ENCODE measurements around the gene SRPRB. TPM values are rescaled to one million over a fixed set of nuclear protein-coding genes. Genes with fewer than 3 reads are reported as not detected.

The SRPRB gene
- total RNA-seq, 1 donor from 2014 or later = 52.7 TPM

DNA sequence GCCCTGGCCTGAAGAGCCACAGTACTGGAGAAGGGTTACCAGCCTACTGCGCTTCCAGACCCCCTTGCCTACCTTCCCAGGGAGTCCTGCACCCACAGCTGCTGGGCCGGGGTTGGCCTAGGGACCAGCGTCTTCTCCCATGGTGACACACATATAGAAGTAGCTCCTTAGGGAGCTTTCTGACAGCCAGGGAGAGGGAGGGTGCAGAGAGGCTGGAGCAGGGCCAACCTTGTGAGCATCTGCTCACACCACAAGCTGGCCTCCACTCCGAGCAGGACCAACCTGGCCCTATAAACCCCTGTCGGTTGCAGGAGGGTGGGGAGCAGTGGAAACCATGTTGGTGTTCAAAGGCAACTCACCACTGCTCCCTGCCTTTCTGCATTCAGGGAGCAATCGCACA is 35.2 kb downstream of the SRPRB start:
- DNase-seq (ENCODE audit: low spot score) = no peak

DNA sequence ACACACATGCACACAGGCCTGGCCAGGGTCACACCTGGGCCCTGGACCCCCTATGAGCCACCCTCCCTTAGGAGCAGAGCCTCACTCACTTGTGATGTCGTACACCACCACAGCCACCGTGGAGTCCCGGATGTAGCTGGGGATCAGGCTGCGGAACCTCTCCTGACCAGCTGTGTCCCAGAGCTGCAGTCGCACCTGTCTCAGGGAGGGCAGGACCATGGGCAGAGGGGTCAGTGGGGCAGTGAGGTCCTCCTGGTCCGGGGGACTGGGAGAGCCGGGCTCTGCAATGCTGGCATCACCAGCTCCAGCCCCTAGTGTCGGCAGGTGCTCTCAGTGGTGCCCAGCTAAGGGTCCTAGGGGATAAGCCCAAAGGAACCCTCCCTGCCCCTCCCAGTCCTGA is 35.6 kb downstream of the SRPRB start:
- no peak for DNase-seq (ENCODE audit: low spot score)

DNA sequence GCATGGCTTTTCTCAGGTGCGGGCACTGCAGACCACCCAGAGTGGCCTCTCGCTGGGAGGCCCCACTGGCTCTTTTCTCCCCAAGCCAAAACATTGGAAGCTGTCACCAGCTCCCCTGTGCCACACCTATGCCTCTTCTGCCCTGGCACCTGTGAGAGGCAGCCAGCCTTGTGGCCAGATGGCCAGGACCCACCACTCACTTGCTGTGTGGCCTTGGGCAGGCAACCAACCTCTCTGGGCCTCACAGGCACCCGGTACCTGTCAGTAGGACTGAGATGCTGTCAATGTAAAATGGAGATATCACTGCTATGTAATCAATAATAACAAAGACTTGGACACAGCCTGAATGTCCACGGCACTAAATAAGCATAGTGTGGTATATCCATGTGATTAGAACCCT is 36.5 kb downstream of the SRPRB start:
- DNase-seq (ENCODE audit: low spot score) = no peak

DNA sequence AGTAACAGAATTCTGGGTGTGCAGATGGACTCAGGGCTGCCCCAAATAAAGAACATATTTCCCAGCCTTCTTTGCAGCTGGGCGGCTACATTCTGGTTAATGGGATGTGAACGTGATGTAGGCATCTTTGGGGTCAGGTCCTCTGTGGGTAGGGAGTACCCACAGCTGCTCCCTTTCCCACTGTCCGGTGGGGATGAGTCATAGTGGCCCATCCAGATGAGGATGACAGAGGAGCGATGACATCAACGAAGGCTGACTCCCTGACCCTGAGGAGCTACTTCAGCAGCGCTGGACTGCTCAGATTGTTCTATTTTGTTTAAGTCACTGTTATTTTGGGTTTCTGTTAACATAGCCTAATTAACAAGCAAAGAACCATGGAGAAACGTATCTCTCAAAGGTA is 38.0 kb downstream of the SRPRB start:
- no peak for DNase-seq (ENCODE audit: low spot score)

DNA sequence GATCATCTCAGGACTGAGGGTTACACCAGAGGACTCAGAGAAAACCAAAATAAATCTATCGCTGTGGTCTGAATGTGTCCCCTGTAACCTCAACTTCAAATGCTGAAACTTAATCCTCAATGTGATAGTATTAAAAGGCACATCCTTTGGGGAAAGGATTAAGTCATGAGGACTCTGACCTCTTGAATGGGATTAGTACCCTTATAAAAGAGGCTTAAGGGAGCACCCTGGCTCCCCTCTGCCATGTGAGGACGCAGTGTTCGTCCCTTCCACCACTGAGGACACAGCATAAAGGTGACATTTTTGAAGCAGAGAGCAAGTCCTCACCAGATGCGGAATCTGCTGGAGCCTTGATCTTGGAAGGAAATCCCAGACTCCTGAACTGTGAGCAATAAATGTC is 39.5 kb downstream of the SRPRB start:
- no peak for DNase-seq (ENCODE audit: low spot score)

DNA sequence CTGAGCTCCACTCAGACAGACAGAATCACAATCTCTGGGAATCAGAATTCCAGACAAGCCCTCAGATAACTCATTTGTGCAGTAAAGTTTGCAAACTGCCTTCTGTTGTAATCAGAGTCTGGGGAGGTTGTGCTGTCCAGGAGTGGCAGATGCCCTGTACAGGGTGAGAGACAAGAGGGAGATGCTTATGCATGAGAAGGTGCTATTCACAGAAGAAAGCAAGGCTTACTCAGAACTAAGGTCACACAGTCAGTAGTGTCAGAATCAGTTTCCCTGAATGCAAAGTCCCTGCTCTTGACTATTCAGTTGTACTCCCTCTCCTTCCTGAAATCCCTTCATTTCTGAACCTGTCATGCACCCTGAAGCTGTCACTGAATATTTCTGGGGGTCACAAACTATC is 43.7 kb downstream of the SRPRB start:
- DNase-seq (ENCODE audit: low spot score) = no peak

DNA sequence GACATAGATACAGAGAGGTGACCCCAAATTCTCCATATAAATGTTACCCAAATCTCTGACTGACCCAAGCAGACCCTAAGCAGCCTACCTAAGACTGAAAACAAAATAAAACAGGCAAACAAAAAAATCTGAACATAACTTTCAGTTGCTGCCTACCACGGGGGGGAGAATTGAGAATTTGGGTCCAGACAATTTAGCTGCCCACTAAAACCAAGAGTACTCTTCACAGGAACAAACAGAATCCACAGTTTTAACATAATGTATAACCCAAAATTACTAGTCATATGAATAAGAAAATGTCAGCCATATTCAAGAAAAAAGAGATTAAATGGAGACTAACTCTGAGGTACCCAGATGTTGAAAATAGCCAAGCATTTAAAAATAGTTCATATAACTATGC is 44.4 kb downstream of the SRPRB start:
- no peak for DNase-seq (ENCODE audit: low spot score)

DNA sequence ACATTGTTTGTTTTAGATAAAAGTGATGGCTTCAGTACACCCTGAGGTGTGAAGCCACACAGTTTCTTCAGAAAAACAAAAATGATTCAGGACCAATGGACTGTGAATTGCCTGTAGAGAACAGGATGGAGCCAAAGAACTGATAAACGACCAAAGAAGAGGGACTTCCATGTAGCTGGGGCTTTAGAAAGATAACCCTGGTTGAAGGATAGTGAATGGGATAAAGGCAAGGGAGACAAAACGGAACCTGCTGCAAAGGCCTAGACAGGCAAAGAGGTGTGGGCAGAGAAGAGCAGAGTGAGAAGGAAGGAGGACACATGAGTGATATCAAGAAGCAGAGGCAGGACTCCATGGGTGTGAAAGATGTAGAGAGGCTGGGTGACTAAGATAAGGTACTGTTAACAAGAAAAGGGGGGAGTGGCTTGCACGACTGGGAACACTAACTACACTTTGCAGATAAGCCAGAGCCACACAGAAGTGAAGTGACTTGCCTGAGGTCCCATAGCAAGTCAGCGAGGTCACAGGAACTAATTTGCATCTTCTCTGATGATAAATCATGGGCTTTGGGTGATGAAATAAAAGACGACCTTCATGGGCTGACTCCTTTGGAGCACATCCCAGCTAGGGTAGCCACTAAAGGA is 45.8 kb downstream of the SRPRB start:
- no peak for DNase-seq (ENCODE audit: low spot score)

DNA sequence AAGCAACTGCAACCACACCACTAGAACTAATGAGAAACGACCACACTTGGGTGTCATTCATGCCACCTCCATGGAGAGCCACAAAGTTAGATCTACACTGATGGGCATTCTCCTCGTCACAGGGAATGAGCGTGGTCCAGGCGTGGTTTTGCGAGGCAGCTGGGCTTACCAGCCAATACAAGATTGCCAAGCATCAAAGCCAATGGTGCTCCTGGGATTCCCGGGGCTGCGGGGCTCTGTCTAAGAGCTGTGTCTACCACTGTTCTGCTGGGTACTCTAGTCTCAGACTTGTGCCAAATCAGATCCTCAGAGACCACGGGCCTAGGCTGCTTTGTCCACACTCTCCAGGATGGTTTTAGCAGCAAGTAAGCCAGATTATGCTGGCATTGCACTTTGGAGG is 46.3 kb downstream of the SRPRB start:
- no peak for DNase-seq (ENCODE audit: low spot score)

DNA sequence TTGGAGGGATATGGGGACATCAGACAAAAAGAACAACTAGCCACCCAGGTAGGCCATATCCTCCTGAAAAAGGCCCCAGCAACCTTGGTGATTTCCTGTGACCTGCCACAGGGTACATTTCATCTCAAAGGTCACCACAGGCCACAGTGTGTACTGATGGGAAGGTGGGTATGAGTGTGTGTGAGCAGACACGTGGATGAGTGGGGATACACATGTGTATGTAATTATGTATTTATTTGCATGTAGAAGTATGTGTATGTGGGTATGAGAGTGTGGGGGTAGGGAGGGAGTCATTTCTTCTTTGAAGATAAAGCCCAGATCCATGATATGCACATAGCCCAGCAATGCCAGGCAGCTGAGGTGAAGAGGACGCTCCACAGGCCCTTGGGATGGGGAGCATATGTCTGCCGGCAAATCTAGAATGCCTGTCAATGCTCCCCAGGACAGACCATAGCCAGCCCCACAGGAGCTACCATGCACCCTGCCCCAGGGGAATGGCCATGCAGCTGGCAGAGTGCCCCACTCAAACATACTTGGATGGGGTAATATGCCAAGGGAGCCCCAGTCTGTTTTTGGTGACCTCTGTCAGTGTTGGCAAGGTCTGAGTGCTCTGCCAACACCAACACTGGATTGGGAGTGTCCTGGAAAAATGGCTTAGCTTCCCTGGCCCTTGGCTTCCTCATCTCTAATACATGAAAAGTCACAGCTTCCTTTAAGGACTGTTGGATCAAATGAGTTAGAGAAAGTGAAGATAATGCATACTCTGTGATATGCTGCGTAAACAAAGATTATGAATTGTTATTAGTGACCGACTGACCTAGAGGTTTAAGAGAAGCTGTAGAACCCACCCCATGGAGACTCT is 47.7 kb downstream of the SRPRB start:
- DNase-seq (ENCODE audit: low spot score) = no peak

DNA sequence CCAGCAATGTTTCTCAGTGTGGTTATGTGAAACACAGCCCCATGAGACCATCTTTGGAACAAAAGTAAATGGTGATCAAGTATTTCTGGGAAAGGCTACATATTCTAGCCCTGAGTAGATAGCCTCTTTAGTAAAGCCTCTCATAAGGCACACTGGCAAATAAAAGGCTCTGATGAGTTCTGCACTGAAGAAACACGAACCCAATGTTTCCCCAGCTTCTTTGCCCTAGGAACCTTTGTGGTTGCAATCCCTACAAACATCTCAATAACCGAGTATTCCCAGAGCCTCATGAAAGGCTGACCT is 48.3 kb downstream of the SRPRB start:
- no peak for DNase-seq (ENCODE audit: low spot score)

DNA sequence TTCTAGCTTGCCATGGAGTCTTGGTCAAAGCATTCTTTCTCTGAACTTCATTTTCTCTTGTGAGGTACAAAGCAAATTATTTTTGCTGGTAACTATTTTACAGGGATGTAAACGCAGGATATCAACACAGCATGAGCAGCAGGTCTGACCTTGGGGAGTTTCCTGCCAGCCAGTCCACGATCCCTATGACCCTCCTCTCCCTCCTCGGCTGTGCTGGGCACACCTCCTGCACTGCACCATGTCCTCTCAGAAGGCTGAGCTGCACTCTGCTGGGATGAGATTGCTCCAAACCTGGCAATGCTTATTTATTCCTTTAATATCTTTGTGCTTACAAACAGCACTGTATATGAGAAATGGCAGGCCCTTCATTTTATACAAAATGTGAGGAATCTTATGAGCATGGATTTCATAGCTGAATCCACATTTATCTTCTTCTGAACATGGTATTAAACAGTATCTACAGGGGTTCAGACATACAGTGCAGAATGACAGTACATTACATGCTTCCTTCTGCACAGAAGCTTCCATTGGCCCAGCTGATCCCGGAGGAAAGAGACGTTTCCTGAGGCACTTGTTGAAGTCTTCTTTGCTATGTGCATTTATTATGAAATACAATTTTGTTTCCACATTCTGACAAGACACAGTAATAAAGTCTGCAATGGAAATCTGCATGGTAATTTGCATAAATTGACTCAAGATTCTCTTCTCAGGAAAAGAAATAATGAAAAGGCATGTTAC is 48.8 kb downstream of the SRPRB start:
- no peak for DNase-seq (ENCODE audit: low spot score)

DNA sequence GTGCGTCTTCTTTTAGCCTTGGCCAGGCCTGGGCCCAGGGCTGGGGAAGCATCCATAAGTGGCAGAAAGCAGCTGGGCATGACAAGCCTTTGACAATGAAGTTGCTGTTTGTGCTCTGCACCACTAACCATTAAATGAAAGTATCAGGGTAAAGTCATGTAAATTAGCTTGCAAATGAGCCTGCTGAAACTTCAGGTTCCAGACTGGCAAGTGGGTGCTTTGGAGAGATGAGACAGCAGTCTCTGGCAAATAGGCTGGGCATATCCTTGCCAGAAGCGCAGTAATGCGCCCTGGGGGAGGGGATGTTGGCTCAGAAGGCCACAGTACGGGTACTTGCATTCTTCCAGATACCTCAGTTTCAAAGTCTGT is 49.4 kb downstream of the SRPRB start:
- DNase-seq (ENCODE audit: low spot score) = no peak

DNA sequence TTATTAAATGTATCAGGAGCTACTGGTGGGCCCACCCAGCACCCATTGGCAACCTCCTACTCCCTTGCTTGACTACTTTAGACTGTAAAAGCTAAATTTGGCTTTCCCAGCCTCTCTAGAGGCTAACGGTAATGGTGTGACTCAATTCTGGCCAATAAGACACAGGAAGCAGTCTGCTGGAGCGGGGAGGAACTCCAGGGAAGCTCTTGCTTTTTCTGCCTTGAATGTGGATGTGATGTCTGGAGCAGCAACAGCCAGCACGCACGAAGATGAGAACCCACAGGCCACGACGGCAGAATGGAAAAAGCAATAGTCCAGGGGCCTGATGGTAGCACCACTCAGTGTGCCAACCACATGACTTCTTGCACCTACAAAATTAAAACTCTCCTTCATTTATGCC is 50.2 kb downstream of the SRPRB start:
- no peak for DNase-seq (ENCODE audit: low spot score)

DNA sequence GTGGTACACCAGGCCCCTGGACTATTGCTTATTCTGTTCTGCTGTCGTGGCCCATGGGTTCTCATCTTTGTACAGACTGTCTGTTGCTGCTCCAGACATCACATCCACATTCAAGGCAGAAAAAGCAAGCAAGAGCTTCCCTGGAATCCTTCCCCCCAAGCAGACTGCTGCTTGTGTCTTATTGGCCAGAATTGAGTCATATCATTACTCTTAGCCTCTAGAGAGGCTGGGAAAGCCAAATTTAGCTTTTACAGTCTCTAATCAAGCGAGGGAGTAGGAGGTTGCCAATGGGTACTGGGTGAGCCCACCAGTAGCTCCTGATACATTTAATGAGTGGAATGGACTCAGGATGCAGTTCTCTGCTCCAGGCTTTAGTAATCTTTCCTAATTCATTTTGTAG is 50.7 kb downstream of the SRPRB start:
- DNase-seq (ENCODE audit: low spot score) = no peak

DNA sequence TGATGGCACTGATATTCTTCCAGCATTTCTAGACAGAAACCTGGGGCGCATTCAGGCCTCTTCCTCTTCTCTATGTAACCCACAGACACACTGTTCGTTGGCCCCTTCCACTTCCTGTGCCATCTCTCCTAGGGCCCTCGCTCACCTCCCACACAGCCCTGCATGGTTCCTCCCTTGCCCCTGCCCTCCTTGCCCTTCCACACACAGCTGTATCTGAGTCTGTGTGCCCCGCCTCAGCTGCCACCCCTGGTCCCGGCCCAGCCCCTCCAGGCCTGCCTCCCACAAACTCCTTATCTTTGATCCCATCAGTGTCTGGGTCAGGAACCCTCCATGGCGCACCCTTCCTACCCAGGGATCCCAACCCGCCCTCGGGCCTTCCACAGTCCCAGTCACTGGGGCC is 52.2 kb downstream of the SRPRB start:
- no peak for DNase-seq (ENCODE audit: low spot score)

DNA sequence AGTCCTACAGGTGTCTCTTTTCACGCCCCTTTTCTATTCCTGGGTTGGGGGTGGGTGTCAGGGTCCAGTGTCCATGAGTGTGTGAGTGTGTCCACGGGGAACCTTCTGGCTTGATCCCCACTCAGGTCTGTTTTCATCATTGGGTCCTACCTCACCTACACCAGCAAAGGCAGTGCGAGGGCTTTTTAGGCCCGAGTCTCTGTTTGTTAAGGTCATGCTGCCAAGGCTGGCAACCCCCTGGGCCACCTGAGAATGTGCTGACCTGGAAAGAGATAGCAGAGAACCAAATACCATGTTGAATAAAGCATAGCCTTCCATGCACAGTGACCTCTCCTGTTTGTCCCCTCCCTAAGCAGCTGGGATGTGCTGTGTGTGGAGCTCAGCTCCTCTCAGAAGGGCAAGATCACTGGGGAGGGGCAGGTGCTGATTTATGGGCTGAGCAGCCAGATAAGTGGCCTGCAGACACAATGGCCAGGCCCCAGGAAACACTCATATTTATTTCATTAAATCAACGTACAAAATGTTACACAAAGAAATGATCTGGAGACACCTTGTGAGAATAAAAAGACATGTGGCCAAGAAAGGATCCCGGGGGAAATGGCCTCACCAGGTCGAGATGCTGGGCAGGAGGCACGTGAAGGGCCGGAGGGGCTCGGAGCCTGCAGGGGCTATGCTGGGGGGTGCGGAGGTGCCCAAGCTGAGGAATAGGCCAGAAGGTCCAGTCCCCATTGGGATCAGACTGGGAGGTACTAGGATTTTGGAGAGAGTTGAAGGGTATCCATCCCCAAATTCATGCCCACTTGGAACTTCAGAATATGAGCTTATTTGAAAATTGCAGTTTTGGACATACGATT is 54.0 kb downstream of the SRPRB start:
- no peak for DNase-seq (ENCODE audit: low spot score)

DNA sequence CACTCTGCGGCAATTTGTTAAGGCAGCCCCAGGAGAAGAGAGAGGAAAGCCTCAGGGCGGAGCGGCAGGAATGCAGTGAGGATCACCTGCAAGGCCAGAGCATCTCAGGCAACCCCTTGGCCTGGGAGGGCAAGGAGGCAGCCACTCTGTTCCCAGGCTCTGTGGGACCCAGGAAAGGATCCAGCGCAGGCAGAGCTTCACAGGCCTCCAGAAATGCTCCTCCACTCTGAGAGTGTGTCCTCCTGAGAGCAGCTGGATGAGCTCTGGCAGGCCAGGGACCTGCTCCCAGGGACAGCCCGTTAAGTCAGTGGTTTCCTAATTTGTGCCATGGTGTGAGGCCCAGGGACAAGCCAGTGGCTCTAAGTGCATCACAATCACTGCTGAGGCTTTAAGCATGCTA is 54.9 kb downstream of the SRPRB start:
- no peak for DNase-seq (ENCODE audit: low spot score)

DNA sequence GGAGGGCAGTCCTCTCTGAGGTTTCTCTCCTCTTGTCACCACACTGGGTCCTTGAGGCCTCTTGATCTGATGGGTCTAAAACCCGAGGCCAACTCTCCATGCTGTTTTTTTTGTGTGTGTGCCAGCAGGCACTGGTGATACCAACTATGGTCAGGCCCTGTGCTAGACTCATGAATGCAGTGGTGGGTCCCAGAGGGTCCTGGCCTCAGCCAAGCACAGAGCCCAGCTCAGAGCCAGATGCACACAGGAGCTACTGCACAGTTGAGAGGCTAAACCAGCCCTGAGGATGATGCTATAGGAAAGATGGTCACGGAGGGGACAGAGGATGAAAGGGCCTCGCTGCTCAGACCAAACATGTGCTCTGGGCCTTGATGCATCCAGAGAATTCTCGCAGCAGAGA is 56.5 kb downstream of the SRPRB start:
- DNase-seq (ENCODE audit: low spot score) = no peak

DNA sequence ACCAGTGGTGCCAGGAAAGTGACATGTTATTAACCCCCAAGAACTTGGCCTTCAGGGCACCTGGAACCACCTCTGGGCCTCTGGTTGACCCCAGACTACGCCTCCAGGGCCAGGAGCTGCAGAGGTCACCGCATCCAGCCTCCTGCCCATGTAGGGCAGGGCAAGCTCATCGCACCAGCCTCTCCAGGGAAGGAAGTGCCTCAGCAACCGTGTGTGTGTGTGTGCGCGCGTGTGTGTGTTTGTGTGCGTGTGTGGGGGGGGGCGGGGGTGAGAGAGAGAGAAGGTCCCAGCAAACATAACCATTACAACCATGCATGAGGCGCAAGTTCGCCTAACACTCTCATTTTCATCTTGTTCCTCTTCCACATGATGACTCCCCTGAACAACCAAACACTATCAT is 58.3 kb downstream of the SRPRB start:
- no peak for DNase-seq (ENCODE audit: low spot score)

DNA sequence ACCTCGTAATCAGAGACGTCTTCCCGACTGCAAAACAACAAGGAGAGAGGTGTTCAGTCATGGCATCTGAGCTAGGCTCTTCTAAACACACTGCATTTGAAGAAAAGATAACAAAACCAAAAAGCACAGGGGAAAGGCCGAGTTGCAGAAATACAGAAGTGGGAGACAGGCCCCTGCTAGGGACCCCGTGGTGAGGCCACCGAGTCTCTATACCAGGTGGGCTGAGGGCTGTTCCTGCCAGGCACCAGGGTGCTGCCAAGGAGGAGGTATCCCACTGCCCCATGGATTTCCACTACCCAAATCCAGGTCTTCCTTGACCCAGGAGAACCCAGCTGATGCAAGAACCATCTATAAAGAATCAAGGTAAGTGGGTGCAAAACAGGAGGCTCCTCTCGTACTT is 59.0 kb downstream of the SRPRB start:
- DNase-seq (ENCODE audit: low spot score) = no peak

DNA sequence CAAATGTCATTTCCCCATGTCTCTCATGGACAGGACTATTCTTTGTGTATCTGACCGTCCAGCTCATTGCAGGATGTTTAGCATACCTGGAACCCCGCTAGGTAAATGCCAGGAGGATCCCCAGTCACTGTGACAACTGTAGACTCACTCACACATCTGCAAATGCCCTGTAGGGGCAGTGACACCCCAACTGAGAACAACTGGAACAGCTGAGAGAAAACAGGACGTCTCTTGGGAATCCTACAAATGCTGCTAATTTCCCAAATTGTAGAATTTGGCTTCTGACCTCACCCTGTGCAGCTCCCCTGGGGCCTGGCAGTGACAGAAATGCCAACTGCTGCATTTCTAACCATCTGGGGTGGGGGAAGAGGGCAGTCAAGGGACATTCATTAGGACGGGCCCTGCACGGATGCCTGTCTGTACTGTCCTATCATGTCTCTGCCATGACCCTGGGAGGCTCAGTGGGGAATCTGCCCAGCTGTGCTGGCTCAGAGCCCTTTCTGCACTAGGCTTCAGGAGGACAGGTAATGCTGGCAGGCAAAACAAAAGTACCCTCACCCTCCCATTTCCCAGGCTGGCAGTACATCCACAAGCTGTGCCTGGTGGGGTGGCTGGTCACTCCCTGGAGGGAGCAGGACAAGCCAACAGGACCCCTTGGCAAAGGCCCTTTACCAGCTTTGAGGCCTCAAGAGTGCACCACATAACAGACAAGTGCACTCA is 59.7 kb downstream of the SRPRB start:
- DNase-seq (ENCODE audit: low spot score) = no peak
